HG03108 (cell line): ENCODE measurements around the gene PHF21A.

ENCODE experiments used
- ATAC-seq: cut with Tn5 transposase; IDR thresholded peaks from one replicate; pipeline ENCODE4 v1.9.1; 2021; ENCODE audit warnings: moderate library complexity; ENCODE audit not compliant: unreplicated experiment

PHF21A gene

DNA sequence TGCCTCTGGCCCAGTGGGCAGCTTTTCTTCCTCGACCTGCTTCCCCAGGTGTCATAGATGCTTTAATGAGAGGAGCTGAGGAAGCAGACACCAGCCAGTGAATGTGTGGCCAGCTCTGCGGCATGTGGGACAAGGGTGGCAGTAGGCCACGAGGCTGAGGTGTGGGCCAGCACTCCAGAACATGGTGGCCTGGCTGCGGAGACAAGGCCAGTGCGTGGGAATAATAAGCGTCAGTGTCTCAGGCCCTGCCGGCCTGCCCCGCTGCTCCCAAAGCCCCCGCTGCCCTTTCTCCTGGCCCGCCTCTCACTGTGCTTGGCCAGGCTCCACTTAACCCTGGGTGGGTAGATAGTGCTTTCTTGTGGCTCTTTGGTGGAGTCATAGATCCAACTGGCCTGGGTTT is 233.7 kb downstream of the PHF21A start:
- ATAC-seq: no peak

- no peak for ATAC-seq
Measured at GRCh38 chr11:45886816-45887520, 234.3 kb downstream of the PHF21A start.

- ATAC-seq: no peak
Measured at GRCh38 chr11:45885921-45886721, 235.1 kb downstream of the PHF21A start.

DNA sequence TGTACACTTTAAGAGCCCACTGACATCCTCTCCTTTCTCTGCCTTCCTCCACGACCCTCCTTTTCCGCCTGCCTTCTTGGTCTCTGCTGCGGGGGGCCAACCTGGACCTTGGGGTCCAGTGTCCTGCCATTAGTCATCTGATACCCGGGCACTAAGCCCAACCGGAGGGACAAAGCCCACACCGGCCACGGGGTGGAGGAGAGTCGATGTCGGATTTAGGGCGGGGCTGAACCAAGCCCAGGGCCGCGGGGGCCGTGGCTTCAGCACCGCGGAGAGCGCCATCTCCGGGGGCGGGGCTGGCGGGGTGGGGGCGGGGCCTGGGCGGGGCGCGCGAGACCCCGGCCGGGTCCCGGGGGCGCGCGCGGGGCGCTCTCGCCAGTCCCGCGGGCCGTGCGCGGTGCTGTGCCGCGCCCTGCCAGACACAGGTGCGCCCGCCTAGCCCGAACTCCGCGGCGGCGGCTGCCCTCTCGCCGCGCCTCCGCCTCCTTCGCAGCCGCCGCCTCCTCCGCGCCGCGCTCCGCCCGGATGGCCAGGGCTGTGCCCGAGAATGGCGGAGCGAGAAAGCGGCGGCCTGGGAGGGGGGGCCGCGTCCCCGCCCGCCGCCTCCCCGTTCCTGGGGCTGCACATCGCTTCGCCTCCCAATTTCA is 235.9 kb downstream of the PHF21A start, which contains the start of gene MAPK8IP1:
MAPK8IP1 (plus strand) TSS at position 378 of the 647 bp plus-strand sequence; CDS start at position 548, 170 bp downstream.
- peak; percentile 50 for ATAC-seq

GRCh38 chr11:45884596-45885185 is 236.6 kb downstream of the PHF21A start:
- no peak for ATAC-seq
